Loucy (cell line): ENCODE results near the gene CFAP100.

Experiments
- CTCF ChIP-seq: fragments of 200-600 bp; sonication (generic); conservative IDR thresholded peaks from 2 replicates; pipeline ENCODE4 v1.5.1; 2014; ENCODE audit warnings: mild to moderate bottlenecking, antibody characterized with exemption, low read length
- EZH2phosphoT487 ChIP-seq: fragments of 200-600 bp; IDR thresholded peaks from 2 replicates; pipeline ENCODE4 v1.6.1; 2018; ENCODE audit warnings: antibody characterized with exemption, mild to moderate bottlenecking, moderate library complexity, borderline replicate concordance

GRCh38 chr3:126456211-126456610, 61.5 kb downstream of the CFAP100 start:
- TF ChIP-seq CTCF = no peak
- no peak for TF ChIP-seq EZH2phosphoT487
